Hematopoietic multipotent progenitor cell treated with erythropoietin and hydrocortisone succinate and interleukin-3 and kit ligand, for 17 days (in vitro differentiated cells): ENCODE data around the gene SMIM38.

Experiments
- DNase-seq: peaks from one replicate; pipeline ENCODE4 v3.0.0-alpha.2; 2015; ENCODE audit warnings: low spot score

SMIM38 gene

DNA sequence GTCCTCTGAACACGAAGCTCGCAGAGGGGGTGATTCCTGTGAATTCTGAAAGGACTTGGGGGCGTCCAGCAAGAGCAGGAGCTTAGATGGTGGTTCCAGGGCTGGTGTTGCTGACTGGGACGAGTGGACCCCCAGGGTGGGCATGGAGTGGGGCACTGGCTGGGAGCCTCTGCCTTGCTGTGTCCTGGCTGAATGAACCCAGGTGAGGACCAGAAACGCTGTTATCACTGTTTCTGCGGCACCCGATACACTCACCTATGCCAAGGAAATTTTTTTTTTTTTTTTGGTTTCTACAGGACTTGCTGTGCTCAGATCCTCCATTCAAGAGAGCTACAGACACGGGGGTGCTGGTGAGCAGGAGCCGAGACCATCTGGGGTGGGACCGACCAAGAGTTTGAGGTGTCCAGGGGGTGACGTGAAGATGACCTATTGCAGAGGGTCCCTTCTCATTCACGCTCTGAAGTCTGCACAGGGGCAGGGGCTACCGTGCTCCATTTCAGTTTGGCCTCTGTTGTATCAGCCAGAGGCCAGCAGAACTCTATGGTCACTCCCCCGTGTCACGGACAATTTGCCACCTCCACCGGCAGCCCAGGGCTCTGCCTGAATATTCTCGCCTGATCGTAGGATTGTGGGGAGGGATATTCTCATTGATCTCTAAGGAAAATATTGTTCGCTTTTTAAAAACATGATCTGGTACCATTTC is 3.6 kb downstream of the SMIM38 start:
- no peak for DNase-seq

DNA sequence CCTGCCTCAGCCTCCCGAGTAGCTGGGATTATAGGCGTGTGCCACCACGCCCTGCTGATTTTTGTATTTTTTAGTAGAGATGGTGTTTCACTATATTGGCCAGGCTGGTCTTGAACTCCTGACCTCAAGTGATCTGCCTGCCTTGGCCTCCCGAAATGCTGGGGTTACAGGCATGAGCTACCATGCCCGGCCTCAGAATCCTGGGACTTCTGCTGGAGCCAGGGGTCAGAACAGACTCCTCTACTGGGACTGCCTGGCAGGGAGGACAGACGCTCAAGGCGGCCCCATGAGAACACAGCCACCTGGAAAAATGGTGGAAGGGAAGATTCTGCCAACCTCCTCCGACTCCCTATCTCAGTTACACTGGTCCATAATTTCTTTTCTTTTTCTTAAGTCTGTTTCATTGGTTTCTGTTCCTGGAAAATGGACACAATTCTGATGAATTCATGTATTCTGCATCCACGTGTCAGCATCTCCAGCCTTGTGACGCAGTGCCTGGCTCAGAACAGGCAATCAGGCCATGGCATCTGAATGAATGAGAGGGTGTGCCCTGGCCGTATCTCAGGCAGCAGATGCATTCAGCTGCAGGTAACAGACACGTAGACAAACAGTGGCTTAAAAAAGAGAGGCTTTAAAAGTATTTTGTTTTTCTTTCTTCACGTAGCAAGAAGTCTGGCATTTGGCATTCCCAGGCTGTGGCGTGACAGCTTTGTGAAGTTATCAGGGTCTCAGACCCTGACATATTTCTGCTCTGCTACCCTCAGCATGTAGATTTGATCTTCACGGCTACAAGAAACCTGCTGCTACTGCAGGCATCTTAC is 4.8 kb downstream of the SMIM38 start:
- DNase-seq, result no peak

- no peak for DNase-seq
These were observed 5.3 kb downstream of the SMIM38 start for GRCh38 chr11:69161117-69161407.

DNA sequence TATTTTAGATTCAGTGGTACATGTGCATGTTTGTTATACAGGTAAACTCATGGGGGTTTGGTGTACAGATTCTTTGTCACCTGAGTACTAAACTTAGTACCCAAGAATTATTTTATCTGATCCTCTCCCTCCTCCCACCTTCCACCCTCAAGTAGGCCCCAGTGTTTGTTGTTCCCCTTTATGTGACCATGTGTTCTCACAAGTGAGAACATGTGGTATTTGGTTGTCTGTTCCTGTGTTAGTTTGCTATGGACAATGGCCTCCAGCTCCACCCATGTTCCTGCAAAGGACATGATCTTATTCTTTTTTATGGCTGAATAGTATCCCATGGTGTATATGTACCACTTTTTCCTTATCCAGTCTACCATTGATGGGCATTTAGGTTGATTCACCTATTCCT is 6.8 kb downstream of the SMIM38 start:
- no peak for DNase-seq

DNA sequence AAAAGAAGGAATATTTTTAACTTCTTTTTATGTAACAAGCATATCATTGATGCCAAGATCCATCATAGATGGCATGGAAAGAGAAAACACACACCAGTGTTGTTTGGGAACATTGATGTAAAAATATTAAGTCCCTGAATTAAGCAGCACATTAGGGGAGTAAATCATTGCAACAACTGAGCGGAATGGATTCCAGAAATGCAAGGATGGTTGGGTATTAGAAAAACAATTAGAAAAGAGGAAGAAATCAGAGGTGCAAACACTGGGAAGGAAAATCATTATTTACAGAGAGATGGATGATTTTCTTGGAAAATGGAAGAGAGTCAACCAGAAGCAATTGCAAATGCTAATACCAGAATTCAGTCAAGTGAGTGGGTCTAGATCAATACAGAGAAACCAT is 8.1 kb downstream of the SMIM38 start:
- no peak for DNase-seq

GRCh38 chr11:69164824-69165223 is 9.1 kb downstream of the SMIM38 start:
- no peak for DNase-seq

GRCh38 chr11:69165775-69166174 is 10.0 kb downstream of the SMIM38 start:
- no peak for DNase-seq

DNA sequence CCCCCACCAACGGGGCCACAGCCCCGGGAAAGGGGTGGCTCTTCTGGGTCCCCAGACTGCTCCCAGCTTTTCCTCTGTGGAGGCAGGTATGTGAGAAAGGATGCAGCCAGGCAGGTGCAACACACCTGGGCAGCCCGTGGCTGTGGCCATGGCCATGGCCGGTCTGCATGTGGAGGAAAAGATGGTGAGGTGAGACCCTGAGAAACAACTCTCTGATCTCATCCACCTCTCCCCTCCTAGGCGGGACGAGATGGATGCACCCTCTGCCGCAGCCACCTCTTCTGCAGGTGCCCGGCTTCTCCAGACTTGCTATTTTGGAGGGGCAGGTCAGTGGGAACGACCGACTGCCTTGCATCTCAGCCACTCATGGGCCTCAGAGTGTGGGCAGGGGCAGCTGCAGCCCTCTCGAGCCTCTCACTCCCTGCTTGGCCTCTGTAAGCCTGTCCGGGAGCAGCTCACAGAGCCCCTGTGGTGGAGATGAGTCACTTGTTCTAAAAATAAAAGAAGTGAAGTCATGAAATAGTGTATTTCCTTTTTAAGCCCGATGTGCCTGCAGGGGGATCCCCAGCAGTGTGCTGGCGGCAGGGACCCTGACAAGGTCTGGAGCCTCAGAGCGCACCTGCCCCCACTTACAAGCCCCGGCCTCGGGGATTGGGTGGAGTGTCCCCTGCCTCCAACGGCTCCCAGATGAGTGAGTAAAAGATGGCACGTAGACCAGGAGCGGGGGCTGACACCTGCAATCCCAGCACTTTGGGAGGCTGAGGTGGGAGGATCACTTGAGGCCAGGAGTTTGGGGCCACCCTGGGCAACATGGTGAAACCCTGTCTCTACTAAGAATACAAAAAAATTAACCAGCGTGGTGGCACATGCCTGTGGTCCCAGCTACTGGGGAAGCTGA is 10.7 kb downstream of the SMIM38 start:
- DNase-seq, result no peak

- no peak for DNase-seq
These were observed 11.6 kb downstream of the SMIM38 start for GRCh38 chr11:69167130-69167915.

DNA sequence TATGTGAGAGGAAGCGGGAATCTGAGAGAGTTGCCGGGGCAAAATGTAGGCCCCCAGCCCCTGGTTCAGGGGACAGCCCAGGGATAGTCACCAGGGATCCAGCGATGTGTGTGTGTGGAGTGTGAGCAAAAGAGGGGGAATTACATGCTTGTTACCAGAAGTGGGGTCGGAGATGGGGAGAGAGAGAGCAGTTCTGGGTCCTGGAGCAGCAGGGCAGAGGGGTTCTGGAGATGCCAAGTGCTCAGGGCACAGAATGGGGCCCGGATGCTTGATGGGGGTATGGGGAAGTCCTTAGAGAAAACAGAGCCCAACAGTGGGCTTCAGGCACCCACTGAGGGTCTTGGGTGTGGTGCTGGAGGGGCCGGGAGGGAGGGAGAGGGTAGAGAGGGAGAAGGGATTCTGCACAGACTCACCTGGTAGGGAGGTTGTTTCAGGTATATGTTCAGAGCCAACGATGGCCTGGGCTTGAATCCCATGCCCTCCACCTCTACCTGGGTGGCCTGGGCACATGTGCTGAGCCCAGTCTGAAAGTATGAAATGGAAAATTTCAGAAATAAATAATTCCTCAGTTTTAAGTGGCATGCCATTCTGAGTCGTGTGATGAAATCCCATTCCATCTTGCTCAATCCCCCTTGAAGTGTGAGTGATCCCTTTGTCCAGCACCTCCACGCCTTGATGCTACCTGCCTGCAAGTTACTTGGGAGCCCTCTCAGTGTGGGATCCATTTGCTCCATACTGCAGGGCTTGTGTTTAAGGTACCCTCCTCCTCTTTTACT is 12.4 kb downstream of the SMIM38 start:
- DNase-seq, result no peak

DNA sequence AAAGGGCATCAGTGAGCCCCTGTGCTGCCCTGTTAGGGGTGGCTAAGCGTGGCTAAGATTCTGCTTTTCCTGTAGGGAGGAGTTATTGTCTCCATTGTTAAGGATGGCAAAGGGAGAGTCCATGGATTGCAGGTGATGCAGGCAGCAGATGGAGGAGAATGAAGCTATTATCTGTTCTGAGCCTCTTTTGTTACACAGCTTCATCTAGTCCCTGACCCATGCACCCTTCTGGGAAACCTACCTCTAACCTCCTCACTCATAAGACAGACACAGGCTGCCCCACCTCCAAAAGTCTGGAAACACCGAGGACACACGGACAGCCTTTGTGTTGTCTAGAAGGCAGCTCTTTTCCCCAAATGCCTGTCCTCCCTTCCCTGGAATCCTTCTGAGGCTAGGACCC is 13.7 kb downstream of the SMIM38 start:
- DNase-seq, result no peak

DNA sequence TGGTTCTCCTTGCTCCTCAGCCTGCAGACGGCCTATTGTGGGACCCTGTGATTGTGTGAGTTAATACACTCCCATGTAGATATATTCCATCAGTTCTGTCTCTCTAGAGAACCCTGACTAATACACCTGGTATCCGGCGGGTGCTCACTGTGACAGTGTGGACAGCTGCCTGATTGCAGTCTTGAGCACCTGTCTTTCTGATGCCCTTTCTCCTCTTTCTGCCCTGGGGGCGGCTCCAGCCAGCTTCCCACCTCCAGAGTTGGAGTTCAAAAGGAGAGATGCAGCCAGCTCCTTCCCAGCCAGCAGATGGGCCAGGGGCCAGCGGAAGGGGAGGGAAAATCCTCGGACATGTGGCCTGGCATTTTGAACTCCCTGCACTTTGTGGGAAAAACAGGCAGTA is 15.0 kb downstream of the SMIM38 start:
- no peak for DNase-seq

DNA sequence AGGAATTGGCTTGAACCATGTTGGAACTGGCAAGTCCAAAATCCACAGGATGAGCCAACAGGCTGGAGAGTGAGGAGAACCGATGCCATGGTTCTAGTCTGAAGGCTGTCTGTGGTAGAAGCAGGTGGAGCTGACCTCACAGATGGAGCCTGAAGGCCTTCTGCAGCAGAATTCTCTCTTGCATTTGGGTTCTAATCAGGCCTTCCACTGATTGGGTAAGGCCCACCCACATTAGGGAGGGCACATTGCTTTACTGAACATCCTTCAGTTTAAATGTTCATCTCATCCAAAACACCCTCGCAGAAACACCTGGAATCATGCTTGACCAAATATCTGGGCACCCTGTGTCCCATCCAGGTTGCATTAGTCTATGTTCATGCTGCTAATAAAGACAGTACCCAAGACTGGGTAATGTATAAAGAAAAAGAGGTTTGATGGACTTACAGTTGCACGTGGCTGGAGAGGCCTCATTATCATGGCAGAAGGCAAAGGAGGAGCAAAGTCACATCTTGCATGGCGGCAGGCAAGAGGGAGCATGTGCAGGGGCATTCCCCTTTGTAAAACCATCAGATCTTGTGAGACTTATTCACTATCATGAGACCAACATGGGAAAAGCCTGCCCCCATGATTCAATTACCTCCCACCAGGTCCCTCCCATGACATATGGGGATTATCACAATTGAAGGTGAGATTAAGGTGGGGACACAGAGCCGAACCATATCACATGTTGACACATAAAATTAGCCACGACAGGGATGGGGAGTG is 15.9 kb downstream of the SMIM38 start:
- DNase-seq, result no peak

DNA sequence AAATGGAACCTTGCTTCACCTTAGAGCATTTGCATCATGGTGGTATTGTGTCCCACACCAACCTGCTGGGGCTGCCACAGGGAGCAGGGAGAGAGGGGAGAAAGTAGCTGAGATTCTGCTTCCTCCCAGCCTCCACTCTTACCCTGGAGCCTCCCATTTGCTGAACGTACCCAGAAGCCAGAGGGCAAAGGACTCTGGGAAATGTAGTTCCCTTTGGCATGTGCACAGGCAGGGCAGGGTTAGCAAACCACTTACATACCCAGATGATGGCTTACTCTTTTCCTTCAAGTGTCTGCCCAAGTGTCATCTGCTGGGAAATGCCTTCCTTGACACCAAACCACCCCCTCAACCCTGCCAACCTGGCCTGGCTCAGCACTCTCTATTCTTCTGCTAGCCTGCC is 16.9 kb downstream of the SMIM38 start:
- no peak for DNase-seq

DNA sequence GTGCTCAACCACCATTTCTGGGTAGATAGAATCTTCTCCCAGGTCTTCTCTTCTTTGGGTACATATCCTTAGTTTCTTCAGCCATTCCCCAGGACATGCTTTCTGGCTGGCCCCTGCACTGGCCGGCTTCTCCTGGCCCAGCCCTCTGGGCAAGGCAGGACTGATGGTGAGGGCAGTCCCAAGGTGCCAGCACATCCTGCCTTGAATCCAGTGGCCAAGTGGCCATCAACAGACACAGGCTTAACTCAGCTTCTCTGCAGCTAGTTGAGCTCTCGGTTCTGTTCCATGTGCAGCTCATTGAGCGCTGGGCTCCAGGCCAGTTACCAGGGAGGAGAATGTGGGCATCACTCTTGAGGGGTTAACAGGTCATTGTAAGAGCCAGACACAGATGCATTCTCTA is 17.6 kb downstream of the SMIM38 start:
- DNase-seq, result no peak

DNA sequence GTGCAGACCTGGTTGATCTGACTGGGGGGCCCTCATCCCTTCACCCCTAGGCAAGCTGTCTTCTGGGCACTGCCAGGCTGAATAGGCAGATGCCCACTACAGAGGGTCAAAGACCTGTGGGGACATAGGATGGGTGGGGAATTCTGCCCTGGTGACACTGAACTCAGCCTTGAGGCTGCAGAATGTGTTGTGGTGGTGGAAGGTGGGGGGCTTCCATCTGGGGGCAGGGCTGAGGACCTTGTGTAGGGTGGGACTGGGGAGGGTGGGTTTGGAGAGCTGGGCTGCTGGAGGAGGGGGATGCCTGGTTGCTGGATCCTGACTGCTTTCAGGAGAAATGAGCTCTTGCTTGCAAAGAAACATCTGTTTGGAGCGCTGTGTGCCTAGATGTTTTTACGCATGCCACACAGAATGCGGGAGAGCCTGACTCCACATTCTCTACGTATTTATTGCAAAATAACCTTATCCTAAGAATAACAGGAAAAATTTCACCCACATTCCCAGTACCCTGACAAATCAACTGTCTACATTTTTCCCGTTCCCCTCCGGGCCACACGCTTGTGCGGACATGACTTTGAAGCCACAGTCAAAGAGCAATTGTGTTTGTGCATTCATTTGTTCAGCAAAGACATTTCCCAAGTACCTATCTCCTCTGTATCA is 18.3 kb downstream of the SMIM38 start:
- no peak for DNase-seq

DNA sequence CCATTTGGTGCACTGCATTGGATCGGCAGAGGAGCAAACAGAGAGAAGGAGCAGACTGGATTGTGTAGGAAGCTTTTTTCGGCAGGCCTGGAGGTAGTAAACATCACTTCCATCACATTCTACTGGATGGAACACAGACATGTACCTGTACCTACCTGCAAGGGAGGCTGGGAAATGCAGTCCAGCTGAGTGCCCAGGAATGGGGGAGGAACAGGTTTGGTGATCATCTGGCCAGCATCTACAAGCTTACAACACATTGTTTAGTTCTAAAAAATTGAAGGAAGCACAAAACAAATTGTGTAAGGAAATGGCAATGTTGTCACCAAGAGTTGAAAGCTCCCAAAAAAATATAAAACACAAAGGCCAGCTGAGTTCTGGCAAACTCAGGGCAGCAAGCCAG is 19.1 kb downstream of the SMIM38 start:
- no peak for DNase-seq

GRCh38 chr11:69178819-69179482 is 23.2 kb downstream of the SMIM38 start:
- no peak for DNase-seq

- no peak for DNase-seq
These were observed 24.5 kb downstream of the SMIM38 start for GRCh38 chr11:69180226-69180625.
